Tibial artery (tissue), 4 donors: ENCODE results near the gene NRXN3.
"Not testable (repeated sequence)": the region's sequence is repeated elsewhere in the genome, so short reads cannot be mapped to it uniquely, and the experiment has no call there.

Experiments used
- DNase-seq, 2 donors: peaks; one replicate each; pipeline ENCODE4 v3.0.0-alpha.2; 2019
- H3K27ac ChIP-seq, 2 donors: fragments of 200-600 bp; sonication (generic) in 1 of 2; 1 replicate in 1 of 2; 2 replicates in 1 of 2; pipeline ENCODE4 v1.5.1; 2018 to 2019; ENCODE audit warnings: mild to moderate bottlenecking in 1 of 2
- H3K27me3 ChIP-seq, 2 donors: fragments of 200-600 bp; sonication (generic) in 1 of 2; one replicate each; pipeline versions ENCODE4 v1.5.1 to v1.6.0; 2016 to 2019
- H3K36me3 ChIP-seq, 3 donors: fragments of 200-600 bp; sonication (generic) in 2 of 3; one replicate each; pipeline ENCODE4 v1.5.1; 2016 to 2019; ENCODE audit warnings: mild to moderate bottlenecking in 2 of 3
- H3K4me1 ChIP-seq, 4 donors: fragments of 200-600 bp; sonication (generic) in 2 of 4; 1 replicate in 3 of 4; 2 replicates in 1 of 4; pipeline ENCODE4 v1.5.1; 2016 to 2019
- H3K4me3 ChIP-seq, 2 donors: fragments of 200-600 bp; sonication (generic) in 1 of 2; 1 replicate in 1 of 2; 2 replicates in 1 of 2; pipeline ENCODE4 v1.5.1; 2018 to 2019; ENCODE audit warnings: mild to moderate bottlenecking in 2 of 2
- H3K9me3 ChIP-seq, 3 donors: fragments of 200-600 bp; sonication (generic) in 1 of 3; one replicate each; pipeline ENCODE4 v1.5.1; 2016 to 2019
- intact Hi-C: fragments of 100-400 bp; cut with DNase I; formaldehyde crosslinking; loops from one replicate; pipeline ENCODE4 v1.15.0; 2023; ENCODE audit warnings: low total_unique reads
- TF ChIP-seq, protein P1 (sequence below), 2 experiments: fragments of 200-600 bp in 1 of 2; fragments of 450-650 bp in 1 of 2; IDR thresholded peaks; one replicate each; pipeline ENCODE4 v1.5.1; 2017 to 2019; ENCODE audit warnings: antibody characterized with exemption in 2 of 2, mild to moderate bottlenecking in 1 of 2, moderate library complexity in 1 of 2

Gene NRXN3

DNA sequence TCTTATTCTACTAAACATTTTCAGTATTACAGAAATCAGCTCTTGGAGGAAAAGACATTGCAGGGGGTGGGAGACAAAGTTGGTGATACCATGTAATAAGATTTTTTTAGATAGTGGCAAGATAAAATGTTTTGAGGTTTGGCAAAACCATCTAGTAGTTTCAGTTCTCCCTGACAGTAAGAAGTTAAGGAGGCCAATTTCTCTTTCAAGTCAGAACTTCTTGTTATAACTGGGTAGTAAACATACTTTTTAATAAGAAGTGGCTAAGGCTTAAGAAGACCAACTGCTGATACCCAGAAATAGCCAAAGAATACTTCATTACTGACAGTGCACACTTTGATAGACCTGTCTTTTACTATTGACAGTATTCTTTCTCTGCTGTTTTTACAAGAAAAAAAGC, 1588.8 kb downstream of the NRXN3 start:
- H3K4me3 ChIP-seq, result no peak overlapping the region
- no peaks in the 10 kb centered on the region for H3K36me3 ChIP-seq
- intact Hi-C loops, result no loop called here

DNA sequence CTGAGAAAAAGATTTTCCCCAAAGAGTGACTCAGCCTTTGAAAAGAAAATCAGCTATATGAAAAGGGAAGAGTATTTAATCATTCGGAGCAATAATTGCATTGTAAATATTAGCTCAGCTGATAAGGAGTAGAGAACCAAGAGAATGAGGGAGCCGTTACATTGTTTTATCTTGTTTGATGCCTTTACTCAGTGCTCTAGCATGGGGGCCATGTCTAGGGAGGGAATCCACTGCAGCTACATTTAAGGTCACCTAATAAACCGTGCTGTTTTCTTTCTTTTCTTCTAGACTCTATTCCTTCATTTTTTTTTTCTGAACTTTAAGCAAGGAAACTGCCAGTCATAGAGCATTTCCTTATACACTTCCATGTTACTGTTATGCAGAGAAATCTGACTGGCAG, 1594.2 kb downstream of the NRXN3 start:
- TF ChIP-seq, protein P1, sequence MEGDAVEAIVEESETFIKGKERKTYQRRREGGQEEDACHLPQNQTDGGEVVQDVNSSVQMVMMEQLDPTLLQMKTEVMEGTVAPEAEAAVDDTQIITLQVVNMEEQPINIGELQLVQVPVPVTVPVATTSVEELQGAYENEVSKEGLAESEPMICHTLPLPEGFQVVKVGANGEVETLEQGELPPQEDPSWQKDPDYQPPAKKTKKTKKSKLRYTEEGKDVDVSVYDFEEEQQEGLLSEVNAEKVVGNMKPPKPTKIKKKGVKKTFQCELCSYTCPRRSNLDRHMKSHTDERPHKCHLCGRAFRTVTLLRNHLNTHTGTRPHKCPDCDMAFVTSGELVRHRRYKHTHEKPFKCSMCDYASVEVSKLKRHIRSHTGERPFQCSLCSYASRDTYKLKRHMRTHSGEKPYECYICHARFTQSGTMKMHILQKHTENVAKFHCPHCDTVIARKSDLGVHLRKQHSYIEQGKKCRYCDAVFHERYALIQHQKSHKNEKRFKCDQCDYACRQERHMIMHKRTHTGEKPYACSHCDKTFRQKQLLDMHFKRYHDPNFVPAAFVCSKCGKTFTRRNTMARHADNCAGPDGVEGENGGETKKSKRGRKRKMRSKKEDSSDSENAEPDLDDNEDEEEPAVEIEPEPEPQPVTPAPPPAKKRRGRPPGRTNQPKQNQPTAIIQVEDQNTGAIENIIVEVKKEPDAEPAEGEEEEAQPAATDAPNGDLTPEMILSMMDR (IDR thresholded peaks at IDR 0.05), result no peak
- no peaks in the 10 kb centered on the region for H3K27me3 ChIP-seq
- H3K4me3 ChIP-seq, result no peak overlapping the region
- intact Hi-C loops, result no loop called here
- H3K9me3 ChIP-seq, result no peaks in the 10 kb centered on the region
- H3K36me3 ChIP-seq, result no peaks in the 10 kb centered on the region
- no peaks in the 10 kb centered on the region for H3K4me1 ChIP-seq
- no peak overlapping the region for H3K27ac ChIP-seq
- no peak for DNase-seq

More for the DNA sequence above, 1588.8 kb downstream of the NRXN3 start:
- Histone ChIP-seq H3K4me1 (no peaks in the 10 kb centered on the region), H3K9me3 (no peaks in the 10 kb centered on the region), H3K27me3 (no peaks in the 10 kb centered on the region), H3K27ac (no peak overlapping the region)
- no peak for DNase-seq
- TF ChIP-seq, protein P1 (IDR thresholded peaks at IDR 0.05), result no peak

DNA sequence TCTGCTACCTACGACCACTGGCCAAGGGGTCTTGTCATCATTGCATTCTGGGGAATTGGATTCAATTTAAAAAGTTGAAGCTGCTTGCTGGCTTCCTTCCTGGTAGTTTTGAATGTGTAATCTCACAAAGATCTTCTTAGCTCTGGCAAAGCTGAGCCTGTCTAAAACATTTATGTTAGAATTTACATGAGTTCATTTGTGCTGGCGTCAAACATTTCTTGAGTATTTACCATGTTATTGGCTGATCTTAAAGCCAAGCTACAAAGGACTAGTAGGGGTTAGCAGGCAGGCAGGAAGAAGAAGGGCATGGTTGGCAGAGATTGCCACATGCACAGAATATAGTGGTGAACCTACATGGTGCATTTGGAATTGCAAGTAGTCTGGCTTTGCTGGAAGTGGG, 1596.3 kb downstream of the NRXN3 start:
- H3K27me3 ChIP-seq, result no peaks in the 10 kb centered on the region
- no peaks in the 10 kb centered on the region for H3K4me1 ChIP-seq
- DNase-seq, result no peak
- TF ChIP-seq, protein P1 (IDR thresholded peaks at IDR 0.05), result no peak
- intact Hi-C loops, result no loop called here
- H3K4me3 ChIP-seq, result no peak overlapping the region
- H3K9me3 ChIP-seq, result no peaks in the 10 kb centered on the region
- H3K27ac ChIP-seq, result no peak overlapping the region
- H3K36me3 ChIP-seq, result no peaks in the 10 kb centered on the region

DNA sequence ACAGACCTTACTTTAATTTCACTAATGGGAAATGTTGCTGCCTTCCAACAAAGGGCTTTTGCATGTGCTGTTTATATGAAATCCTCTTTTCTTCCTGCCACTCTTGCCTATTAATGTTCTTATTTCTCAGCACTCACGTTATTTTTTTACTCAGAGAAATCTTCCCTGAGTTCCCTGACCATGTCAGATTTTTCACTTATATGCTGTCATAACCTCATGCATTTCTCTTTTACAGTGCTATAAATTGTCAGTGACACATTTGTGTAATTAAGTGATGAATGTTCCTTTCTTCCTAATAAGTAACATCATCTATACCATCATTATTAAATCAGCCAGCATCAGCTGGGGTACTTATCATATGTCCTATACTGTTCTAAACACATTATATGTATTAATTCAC, 1597.1 kb downstream of the NRXN3 start:
- Histone ChIP-seq H3K27ac (no peak overlapping the region), H3K9me3 (no peaks in the 10 kb centered on the region), H3K4me3 (no peak overlapping the region), H3K27me3 (no peaks in the 10 kb centered on the region), H3K4me1 (no peaks in the 10 kb centered on the region), H3K36me3 (no peaks in the 10 kb centered on the region)
- intact Hi-C loops, result no loop called here
- DNase-seq, result no peak
- TF ChIP-seq, protein P1 (IDR thresholded peaks at IDR 0.05), result no peak

DNA sequence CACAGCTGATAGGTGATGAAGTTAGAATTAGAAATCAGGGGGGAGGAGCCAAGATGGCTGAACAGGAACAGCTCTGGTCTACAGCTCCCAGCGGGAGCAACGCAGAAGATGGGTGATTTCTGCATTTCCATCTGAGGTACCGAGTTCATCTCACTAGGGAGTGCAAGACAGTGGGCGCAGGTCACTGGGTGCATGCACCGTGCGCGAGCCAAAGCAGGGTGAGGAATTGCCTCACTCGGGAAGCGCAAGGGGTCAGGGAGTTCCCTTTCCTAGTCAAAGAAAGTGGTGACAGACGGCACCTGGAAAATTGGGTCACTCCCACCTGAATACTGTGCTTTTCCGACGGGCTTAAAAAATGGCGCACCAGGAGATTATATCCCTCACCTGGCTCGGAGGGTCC, 1597.5 kb downstream of the NRXN3 start:
- H3K4me3 ChIP-seq, H3K4me1 ChIP-seq, intact Hi-C loops, DNase-seq, H3K27me3 ChIP-seq, H3K27ac ChIP-seq, H3K9me3 ChIP-seq, H3K36me3 ChIP-seq: not testable (repeated sequence)

DNA sequence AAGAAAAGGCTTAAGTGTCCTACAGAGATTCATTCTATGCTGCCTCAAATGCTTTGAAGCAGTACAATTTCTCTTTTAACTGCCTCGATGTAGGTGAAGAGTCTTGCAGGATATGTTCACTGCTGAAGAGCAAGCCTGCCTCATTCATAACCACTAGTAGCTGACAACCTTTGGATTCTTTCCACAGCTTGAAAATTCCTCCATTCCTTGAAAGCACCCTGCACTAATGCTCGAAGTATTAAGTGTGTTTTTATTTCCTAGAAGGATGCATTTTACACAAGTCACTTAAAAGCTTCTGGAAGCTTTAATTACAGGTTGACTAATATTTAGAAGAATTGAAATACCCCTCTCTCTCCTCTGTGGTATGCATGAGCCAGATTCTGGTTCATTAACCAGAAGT, 1611.7 kb downstream of the NRXN3 start:
- no peaks in the 10 kb centered on the region for H3K4me1 ChIP-seq
- no peaks in the 10 kb centered on the region for H3K9me3 ChIP-seq
- no peak overlapping the region for H3K27ac ChIP-seq
- no peak for DNase-seq
- intact Hi-C loops, result no loop called here
- H3K36me3 ChIP-seq, result no peaks in the 10 kb centered on the region
- TF ChIP-seq, protein P1 (IDR thresholded peaks at IDR 0.05), result no peak
- H3K4me3 ChIP-seq, result no peak overlapping the region
- no peaks in the 10 kb centered on the region for H3K27me3 ChIP-seq
